Fibroblast of the conjunctiva (primary cell): ENCODE measurements around the gene U2AF2.

Experiments used
- DNase-seq: peaks from one replicate; pipeline ENCODE4 v3.0.0-alpha.2; 2010; ENCODE audit warnings: low read depth

The U2AF2 gene

DNA sequence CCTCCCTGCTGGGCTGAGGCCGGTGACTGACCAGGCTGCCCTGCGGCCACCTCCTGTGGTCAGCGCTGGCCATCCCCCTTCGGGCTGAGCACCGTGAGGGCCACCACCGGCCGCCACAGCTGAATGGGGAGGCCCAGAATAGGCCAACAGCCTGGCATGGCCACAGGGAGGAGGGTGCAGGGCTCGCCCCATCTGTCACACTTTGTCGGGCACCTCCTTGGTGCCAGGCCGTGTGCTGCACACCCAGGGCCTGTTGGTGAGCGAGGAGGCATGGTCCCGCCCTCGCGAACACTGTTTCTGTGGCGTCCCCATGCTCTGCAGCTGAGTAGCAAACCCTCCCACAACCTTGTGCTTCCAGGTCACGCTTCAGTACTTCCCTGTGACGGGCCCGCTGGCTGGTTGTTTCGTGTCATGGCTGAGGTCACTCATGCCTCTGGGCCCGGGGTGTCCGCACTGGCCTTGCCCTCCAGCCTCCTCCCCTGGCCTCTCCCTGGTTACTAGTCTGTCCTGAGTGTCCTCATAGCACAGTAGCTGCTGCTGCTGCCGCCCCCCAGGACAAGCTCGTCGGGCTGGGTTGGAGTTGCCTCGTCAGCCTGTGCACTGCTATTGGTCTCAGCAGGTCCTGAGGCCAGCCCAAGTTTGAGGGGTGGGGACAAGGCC is 35.4 kb downstream of the U2AF2 start:
- DNase-seq, result no peak

GRCh38 chr19:55690769-55691545 is 36.1 kb downstream of the U2AF2 start:
- DNase-seq, result no peak

- no peak for DNase-seq
Measured at GRCh38 chr19:55691561-55692481, 37.0 kb downstream of the U2AF2 start.

DNA sequence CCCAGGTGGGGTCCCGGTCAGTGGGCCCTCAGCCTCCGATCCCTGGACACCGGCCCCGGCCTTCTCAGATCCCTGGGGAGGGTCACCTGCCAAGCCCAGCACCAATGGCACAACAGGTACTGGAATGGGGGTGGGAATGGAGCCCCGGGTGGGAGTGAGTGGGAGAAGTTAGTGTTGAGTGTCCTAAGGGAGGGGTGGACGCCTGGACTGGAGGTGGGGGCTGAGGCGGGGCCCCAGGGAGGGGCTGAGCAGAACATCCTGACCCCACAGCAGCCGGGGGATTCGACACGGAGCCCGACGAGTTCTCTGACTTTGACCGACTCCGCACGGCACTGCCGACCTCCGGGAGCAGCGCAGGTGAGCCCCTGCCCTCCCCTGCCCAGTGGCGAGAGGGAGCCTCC is 37.8 kb downstream of the U2AF2 start:
- no peak for DNase-seq

DNA sequence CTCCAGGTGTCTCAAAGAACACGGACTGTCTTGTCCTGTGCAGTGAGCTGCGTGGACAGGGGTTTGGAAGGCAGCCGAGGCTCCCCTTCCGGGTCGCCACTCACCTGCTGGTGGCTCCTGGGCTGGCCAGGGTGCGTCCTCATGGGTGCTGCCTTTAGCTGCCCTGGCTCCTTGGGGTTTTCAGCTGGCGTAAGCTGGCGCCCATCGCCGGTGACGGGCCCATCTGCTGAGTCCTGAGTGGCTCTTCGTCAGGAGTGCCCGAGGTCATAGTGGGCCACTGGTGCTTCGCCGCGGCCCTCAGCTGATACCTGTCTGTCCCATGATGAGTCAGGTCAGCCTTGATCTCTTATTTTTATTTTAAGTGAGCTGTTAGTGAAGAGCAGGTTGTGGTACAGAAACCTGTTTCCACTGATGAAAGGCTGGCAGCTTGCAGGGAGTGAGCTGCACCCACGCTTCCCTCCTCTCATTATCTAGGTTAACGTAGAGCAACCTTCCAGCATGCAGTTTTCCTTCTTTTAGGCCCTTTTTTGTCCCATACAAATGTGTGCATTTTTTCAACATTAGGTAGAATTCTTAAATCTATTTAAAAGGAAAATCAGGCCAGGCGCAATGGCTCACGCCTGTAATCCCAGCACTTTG is 38.6 kb downstream of the U2AF2 start:
- DNase-seq, result no peak

DNA sequence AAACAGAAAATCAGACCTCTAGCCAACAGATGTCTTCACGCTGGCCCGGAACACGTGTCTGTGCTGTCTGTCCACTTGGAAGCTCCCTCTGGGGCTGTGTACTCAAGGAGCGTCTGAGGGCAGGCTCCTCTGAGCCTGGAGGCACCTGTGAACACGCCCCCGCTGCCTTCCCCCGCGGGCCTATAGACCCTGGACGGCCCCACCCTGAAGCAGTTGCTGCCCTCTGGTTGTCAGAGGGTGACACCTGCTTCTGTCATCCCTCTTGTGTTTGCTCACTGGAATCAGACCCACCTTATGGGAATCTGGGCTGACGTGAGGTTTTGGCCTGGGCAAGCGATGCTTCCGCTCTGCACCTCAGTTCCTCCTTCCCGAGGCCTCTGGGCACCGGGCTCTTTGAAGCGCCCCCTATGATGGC is 39.4 kb downstream of the U2AF2 start:
- no peak for DNase-seq

DNA sequence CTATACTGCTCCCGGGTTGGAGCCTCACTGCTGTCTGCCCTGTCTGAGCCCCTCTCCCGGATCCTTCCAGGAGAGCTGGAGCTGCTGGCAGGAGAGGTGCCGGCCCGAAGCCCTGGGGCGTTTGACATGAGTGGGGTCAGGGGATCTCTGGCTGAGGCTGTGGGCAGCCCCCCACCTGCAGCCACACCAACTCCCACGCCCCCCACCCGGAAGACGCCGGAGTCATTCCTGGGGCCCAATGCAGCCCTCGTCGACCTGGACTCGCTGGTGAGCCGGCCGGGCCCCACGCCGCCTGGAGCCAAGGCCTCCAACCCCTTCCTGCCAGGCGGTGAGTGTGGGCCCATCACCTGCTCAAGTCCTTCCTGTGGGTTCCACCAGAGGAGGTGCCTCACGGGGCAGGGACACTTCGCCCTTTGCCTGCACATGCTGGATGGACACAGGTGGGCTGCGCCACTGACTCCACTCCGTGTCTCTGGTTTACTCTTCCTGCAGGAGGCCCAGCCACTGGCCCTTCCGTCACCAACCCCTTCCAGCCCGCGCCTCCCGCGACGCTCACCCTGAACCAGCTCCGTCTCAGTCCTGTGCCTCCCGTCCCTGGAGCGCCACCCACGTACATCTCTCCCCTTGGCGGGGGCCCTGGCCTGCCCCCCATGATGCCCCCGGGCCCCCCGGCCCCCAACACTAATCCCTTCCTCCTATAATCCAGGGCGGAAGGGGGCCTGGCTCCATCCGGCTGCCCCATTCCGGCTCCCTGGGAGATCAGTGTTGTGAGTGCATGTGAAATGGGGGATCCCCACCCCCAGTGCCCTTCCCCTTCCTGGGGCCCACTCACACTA is 40.0 kb downstream of the U2AF2 start:
- no peak for DNase-seq

DNA sequence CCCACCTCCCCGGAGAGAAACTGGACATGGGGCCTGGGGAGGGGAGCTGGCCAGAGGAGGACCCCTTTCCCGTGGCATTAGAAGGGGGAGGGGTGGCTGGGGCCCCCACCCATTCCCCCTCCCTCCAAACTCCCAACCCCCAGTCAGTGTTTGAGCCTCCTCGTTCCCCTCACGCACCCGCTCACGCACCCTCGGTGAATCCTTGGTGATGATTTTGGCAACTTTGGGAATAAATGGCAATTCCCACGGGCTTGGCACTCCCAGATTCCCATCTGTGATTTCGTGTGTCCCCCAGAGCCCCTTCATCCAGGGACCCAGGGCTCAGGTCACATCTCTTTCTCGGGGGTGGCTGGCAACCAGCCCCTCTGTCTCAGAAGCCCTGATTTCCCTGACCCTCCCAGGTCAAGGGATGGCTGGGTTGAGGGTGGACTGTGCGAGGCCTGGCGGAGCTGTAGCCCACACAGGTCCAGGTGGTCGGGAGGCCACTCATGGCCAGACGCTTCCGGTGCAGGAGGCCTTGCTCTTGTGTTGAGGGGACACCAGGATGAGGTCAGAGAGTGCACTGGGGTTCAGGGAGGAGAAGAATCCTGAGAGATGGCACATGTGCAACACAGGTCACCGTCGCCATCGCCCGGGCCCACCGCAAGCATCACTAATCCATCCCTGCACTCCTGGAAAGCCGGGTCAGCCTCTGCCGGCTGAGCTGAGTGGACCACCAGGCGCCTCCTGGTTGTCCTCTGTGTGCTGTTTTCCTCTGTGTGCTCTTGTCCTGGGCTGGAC is 40.9 kb downstream of the U2AF2 start:
- no peak for DNase-seq

DNA sequence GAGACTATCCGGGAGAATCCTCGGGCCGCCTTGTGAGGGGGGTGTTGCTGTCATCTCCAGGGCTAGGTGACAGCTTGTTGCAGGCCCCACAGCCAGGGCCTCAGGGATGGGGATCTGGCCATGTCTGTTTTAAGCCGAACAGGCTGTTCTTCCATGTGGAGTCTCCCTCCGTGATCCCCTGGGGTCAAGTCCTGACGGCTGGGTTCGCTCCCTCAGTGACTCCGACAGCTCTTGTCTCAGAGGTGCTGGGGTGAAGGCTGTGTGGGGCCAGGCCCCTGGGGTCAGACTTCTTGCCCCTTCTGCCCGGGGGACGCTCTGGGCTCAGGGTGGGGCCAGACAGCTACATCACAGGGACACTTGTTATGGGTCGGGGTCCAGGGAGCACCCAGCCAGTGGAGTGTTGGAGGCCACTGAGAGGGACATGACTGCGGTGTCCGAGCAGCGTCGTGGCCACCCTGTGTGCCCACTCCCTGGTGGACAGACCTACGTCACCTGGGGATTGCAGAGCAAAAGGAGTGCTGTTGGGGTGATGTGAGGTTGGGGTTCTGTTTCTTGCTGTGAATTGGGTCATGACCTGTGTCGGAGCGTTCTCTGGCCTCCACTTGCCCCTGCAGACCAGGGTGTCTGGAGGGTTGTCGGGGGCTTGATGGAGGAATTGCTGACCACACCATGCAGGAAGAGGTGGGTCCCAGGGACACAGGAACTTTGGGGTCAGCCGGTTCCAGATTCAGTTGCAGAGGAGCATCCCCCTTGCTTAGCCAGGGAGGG is 41.6 kb downstream of the U2AF2 start:
- DNase-seq, result no peak

- DNase-seq, result no peak
Measured at GRCh38 chr19:55697069-55697440, 42.2 kb downstream of the U2AF2 start.

GRCh38 chr19:55697698-55698097 is 42.9 kb downstream of the U2AF2 start:
- no peak for DNase-seq

DNA sequence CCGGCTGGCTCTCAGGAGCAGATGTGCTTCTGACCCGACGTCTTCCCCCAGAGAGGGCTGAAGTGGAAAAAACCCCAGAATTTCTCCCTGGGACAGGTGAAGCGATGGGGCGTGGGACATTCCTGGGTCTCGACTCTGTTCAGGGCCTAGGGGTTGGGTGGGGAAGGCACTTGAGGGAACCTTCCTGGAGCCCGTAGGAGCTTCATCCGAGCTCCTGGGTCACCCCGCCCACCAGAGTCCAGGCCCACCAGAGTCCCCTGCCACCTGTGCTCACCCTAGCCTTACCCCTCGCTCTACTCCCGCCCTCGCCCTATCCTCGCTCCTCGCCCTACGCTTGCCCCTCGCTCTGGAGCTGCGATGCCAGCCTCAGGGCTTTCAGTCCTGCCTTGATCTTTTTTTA is 43.4 kb downstream of the U2AF2 start:
- no peak for DNase-seq

DNA sequence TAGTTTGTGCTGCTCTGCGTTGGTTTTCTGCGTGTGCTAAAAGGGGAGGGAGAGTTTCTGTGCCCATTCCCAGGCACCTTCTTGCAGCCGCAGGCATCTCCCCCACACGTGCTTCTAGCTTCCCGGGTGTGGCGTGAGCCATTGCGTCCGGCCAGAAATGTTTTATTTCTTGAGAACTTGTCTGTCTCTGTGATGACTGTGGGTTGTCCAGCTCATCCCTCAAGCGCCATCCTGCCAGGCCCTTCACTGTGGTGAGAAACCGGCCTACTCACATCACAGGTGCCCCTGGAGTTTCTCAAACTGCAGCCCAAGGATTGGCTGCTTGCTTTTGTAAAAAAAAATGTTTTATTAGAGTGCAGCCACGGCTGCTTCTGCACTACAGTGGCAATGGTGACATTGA is 44.4 kb downstream of the U2AF2 start:
- DNase-seq, result no peak

- DNase-seq, result no peak
Measured at GRCh38 chr19:55700813-55701212, 46.0 kb downstream of the U2AF2 start.

GRCh38 chr19:55702131-55702627 is 47.3 kb downstream of the U2AF2 start:
- no peak for DNase-seq

DNA sequence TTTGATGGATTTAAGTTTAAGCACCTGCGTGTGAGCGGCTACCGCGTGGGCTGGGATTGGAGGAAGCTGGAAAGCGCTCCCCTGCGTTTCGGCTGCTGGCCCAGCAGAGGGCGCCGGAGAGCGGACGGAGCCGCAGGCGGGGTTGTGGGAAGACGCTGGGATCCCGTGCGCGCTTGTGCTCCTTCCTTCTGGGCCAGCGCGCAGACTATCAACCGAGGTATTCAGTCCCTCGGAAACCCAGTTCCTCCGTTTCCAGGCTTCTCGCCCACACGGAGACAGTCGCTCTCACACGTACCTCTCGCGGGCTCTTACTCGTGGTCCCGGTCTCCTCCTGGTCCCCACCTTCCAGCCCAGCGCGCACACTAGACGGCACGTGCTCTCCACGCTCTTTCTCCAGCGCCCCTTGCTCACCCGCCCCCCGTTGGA is 49.0 kb downstream of the U2AF2 start:
- DNase-seq, result no peak

GRCh38 chr19:55704494-55705245 is 49.8 kb downstream of the U2AF2 start:
- no peak for DNase-seq

GRCh38 chr19:55705972-55706371 is 51.1 kb downstream of the U2AF2 start:
- no peak for DNase-seq

GRCh38 chr19:55711719-55712118 is 56.9 kb downstream of the U2AF2 start:
- no peak for DNase-seq
